ENCODE measurements around the gene NUBP2.
A peak's percentile ranks its signal among the peaks of the same experiment; 100 is the strongest.

The NUBP2 gene

GRCh38 chr16:1812732-1813163, 30.0 kb downstream of the NUBP2 start:
- DNase-seq = no peak

GRCh38 chr16:1815461-1815860, 32.7 kb downstream of the NUBP2 start:
- DNase-seq = no peak

- DNase-seq = no peak
These were observed 33.9 kb downstream of the NUBP2 start for GRCh38 chr16:1816396-1817275.

GRCh38 chr16:1817276-1817589, 34.5 kb downstream of the NUBP2 start:
- DNase-seq = no peak

- DNase-seq = no peak
These were observed 35.0 kb downstream of the NUBP2 start for GRCh38 chr16:1817716-1818115.

GRCh38 chr16:1818204-1818872, 35.6 kb downstream of the NUBP2 start:
- no peak for DNase-seq

GRCh38 chr16:1818873-1819525, 36.2 kb downstream of the NUBP2 start:
- DNase-seq = no peak

GRCh38 chr16:1819611-1820010, 36.9 kb downstream of the NUBP2 start:
- no peak for DNase-seq

GRCh38 chr16:1820096-1820945, 37.6 kb downstream of the NUBP2 start:
- no peak for DNase-seq

- no peak for DNase-seq
These were observed 38.2 kb downstream of the NUBP2 start for GRCh38 chr16:1820946-1821290.

GRCh38 chr16:1821861-1822611, 39.3 kb downstream of the NUBP2 start:
- DNase-seq = no peak

- DNase-seq = no peak
These were observed 40.0 kb downstream of the NUBP2 start for GRCh38 chr16:1822801-1823200.

GRCh38 chr16:1823821-1824220, 41.1 kb downstream of the NUBP2 start:
- DNase-seq = no peak

GRCh38 chr16:1825381-1825863, 42.7 kb downstream of the NUBP2 start:
- no peak for DNase-seq

GRCh38 chr16:1825864-1826690, 43.3 kb downstream of the NUBP2 start:
- DNase-seq = no peak

GRCh38 chr16:1826691-1827573, 44.2 kb downstream of the NUBP2 start, which contains the start of the genes FAHD1 and HAGH:
Gene FAHD1 (plus strand): TSS chr16:1827206. CDS start chr16:1827239, 33 bp downstream.
Gene HAGH (minus strand): TSS chr16:1826825. CDS start chr16:1826787, 38 bp downstream.
- peak; percentile 19 for DNase-seq

GRCh38 chr16:1828645-1829410, 46.1 kb downstream of the NUBP2 start:
- DNase-seq = no peak

GRCh38 chr16:1830213-1830612, 47.5 kb downstream of the NUBP2 start:
- DNase-seq = no peak

All from NCI-H1048 (cell line).